ENCODE results near the gene EIF3L.

- TF ChIP-seq CTCF (IDR thresholded peaks at IDR 0.05; ENCODE audit: insufficient read depth, low read length) (no peak), GABPA (IDR thresholded peaks at IDR 0.05; ENCODE audit: low read depth) (no peak), POLR2AphosphoS5 (IDR thresholded peaks at IDR 0.05; ENCODE audit: low read depth) (no peak)
These were observed 48.6 kb downstream of the EIF3L start for GRCh38 chr22:37897807-37898206.
